Right forelimb (tissue), 1 donor: ENCODE measurements around the gene AK6.
A peak's percentile ranks its signal among the peaks of the same experiment; 100 is the strongest.
"Not testable (repeated sequence)": the region's sequence is repeated elsewhere in the genome, so short reads cannot be mapped to it uniquely, and the experiment has no call there.

Experiments
- DNase-seq: peaks from one replicate; pipeline ENCODE4 v3.0.0-alpha.2; 2018

Gene AK6

GRCh38 chr5:69334793-69335268, 34.5 kb downstream of the AK6 start:
- DNase-seq = peak; percentile 84

- not testable (repeated sequence) for DNase-seq
Observed at GRCh38 chr5:69333668-69334315, 35.5 kb downstream of the AK6 start.

DNA sequence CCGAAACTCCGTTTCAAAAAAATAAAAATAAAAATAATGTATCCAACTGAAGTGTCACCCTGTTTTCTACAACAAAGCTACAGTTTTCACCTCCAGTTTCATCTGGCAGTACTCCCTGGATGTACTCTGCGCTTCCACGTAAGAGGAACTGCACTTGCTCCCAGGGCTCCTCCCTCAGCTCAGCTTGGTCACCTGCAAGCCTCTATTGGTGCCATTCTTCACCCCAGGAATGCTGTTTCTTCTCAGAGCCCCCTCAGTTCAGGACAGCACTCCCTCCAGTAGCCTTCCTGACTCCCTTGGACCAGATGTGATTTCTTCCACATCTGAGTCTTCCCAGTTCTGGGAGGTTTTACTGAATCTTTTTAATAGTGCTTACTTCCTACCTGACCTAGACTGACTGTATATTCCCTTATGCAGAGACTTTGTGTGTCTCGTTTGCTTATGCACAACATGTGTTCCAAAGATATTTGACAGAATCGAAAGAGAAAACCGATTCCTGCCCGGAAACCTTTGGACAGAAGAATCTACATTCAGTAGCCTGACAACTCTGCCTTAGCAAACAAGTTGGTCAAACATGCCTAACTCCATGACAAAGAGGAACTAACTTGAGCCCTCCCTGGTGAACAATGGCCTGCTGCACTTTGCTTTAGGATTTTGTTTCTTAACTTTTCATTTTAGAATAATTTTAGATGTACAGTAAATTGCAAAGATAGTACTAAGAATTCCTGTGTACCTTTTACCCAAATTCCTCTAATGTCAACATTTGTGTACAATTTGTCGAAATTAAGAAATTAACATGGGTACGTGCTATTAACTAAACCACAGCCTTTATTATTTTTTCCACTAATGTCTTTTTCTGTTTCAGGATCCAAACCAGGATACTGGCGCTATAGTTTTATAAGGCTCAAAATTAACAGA, 37.5 kb downstream of the AK6 start:
- no peak for DNase-seq

GRCh38 chr5:69329905-69330489, 39.3 kb downstream of the AK6 start:
- no peak for DNase-seq

GRCh38 chr5:69326365-69326764, 43.0 kb downstream of the AK6 start:
- DNase-seq = no peak

- DNase-seq = no peak
Observed at GRCh38 chr5:69317391-69317790, 51.9 kb downstream of the AK6 start.

DNA sequence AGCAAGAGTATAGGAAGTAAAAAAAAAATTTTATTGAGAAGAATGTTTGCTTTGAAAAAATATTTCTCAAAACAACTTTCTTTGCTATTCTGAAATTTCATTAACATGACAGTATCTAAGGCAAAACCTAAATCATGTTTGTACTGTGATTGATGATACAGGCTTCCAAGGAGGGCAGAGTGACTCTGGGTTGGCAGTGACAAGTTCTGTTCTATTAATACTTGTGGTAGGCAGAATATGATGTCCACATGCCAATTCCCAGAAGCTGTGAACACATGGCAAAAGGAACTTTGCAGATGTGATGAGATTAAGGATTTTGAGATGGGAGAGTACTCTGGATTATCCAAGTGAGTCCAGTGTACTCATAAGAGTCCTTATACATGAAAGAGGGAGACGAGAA, 53.3 kb downstream of the AK6 start:
- DNase-seq = no peak

GRCh38 chr5:69313428-69313827, 55.9 kb downstream of the AK6 start:
- DNase-seq = no peak

GRCh38 chr5:69312459-69313160, 56.7 kb downstream of the AK6 start:
- no peak for DNase-seq

GRCh38 chr5:69309380-69309779, 59.9 kb downstream of the AK6 start:
- no peak for DNase-seq

DNA sequence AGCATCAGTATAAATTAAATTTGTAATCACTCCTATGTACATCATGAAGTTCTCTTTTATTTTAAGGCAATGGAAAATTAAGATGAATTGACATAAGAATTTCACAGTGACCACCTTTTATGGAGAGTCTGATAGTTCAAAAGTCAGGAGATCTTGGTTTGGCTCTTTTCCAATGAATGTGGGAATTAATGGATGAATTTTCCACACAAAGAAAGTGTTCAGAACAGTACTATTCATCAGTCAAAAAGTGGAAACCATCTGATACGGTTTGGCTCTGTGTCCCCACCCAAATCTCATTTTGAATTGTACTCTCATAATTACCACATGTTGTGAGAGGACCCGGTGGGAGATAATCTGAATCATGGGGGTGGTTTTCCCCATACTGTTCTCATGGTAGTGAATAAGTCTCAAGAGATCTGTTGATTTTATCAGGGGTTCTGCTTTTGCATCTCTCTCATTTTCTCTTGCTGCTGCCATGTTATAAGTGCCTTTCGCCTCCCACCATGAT, 61.2 kb downstream of the AK6 start:
- no peak for DNase-seq

- no peak for DNase-seq
Observed at GRCh38 chr5:69305512-69305911, 63.8 kb downstream of the AK6 start.
